ENCODE results near the gene DIAPH1. TPM values are rescaled to one million over a fixed set of nuclear protein-coding genes. Genes with fewer than 3 reads are reported as not detected.
A peak's percentile ranks its signal among the peaks of the same experiment; 100 is the strongest.

Gene DIAPH1
- total and polyA plus RNA-seq, 4 donors, result 51.5 to 74.7 (median 70.9) TPM

GRCh38 chr5:141596867-141597266, 21.9 kb downstream of the DIAPH1 start:
- 97% methylated on average over 1 of the region's 1 CpG for WGBS
- Histone ChIP-seq H3K9ac (ENCODE audit: low read depth in 1 of 2, low read length in 2 of 2) (no peak overlapping the region), H3K4me3 (ENCODE audit: low read depth in 1 of 3, low read length in 3 of 3) (no peak overlapping the region), H3K4me1 (ENCODE audit: control insufficient read depth in 4 of 4, insufficient read depth in 4 of 4, low read length in 3 of 4) (peaks cover 0 to 39% (median 20%) of the 10 kb centered on the region in 4 donors), H3K27ac (ENCODE audit: low read depth in 1 of 2, low read length in 2 of 2) (peak overlapping the region in 1 of 2 donors; percentile 28), H3K36me3 (ENCODE audit: control insufficient read depth in 4 of 4, insufficient read depth in 3 of 4, low read depth in 1 of 4, low read length in 3 of 4) (peaks cover 0 to 3% (median 0%) of the 10 kb centered on the region in 4 donors), H3K27me3 (ENCODE audit: control insufficient read depth in 4 of 4, insufficient read depth in 4 of 4, low read length in 3 of 4) (no peaks in the 10 kb centered on the region), H3K9me3 (ENCODE audit: control insufficient read depth in 4 of 4, low read length in 3 of 4) (no peaks in the 10 kb centered on the region)
- no peak for TF ChIP-seq FOXA2 (IDR thresholded peaks at IDR 0.05)
- no peak for TF ChIP-seq HNF4G (IDR thresholded peaks at IDR 0.05)
- no peak for TF ChIP-seq SP1 (IDR thresholded peaks at IDR 0.05)
- no peak for TF ChIP-seq FOXA1 (IDR thresholded peaks at IDR 0.05)
- no peak for TF ChIP-seq GABPA (IDR thresholded peaks at IDR 0.05 in 1 of 2, conservative IDR thresholded peaks at IDR 0.05 in 1 of 2)
- no peak for TF ChIP-seq NR2F2 (IDR thresholded peaks at IDR 0.05)
- no peak for DNase-seq (ENCODE audit: low spot score)

GRCh38 chr5:141590127-141590526, 28.7 kb downstream of the DIAPH1 start:
- H3K9ac ChIP-seq (ENCODE audit: low read depth in 1 of 2, low read length in 2 of 2), result no peak overlapping the region
- no peaks in the 10 kb centered on the region for H3K9me3 ChIP-seq (ENCODE audit: control insufficient read depth in 4 of 4, low read length in 3 of 4)
- peak overlapping the region; percentile 42 to 67 for H3K27ac ChIP-seq (ENCODE audit: low read depth in 1 of 2, low read length in 2 of 2)
- peak; percentile 99 for TF ChIP-seq HNF4A (conservative IDR thresholded peaks at IDR 0.05)
- no peak for TF ChIP-seq CTCF (IDR thresholded peaks at IDR 0.05; ENCODE audit: low read depth, low read length, missing input control)
- TF ChIP-seq TAF1 (conservative IDR thresholded peaks at IDR 0.05), result no peak
- peak; percentile 88 for TF ChIP-seq MAX (IDR thresholded peaks at IDR 0.05)
- TF ChIP-seq ATF3 (IDR thresholded peaks at IDR 0.05), result no peak
- TF ChIP-seq HNF4G (IDR thresholded peaks at IDR 0.05), result peak; percentile 92
- TF ChIP-seq GABPA (IDR thresholded peaks at IDR 0.05 in 1 of 2, conservative IDR thresholded peaks at IDR 0.05 in 1 of 2), result peak in 1 of 2 donors; percentile 42
- TF ChIP-seq RXRA (IDR thresholded peaks at IDR 0.05), result peak; percentile 92 to 93
- peak; percentile 51 to 55 for TF ChIP-seq RAD21 (IDR thresholded peaks at IDR 0.05)
- TF ChIP-seq FOXA1 (IDR thresholded peaks at IDR 0.05), result peak; percentile 77
- peak; percentile 61 for TF ChIP-seq REST (IDR thresholded peaks at IDR 0.05)
- TF ChIP-seq JUND (IDR thresholded peaks at IDR 0.05), result peak; percentile 54 to 88
- peak; percentile 88 for TF ChIP-seq YY1 (IDR thresholded peaks at IDR 0.05)
- peak; percentile 65 for TF ChIP-seq ZBTB33 (IDR thresholded peaks at IDR 0.05)
- TF ChIP-seq FOXA2 (IDR thresholded peaks at IDR 0.05), result peak; percentile 84
- peak; percentile 93 for TF ChIP-seq SP1 (IDR thresholded peaks at IDR 0.05)
- peak in 1 of 2 donors; percentile 45 for TF ChIP-seq EGR1 (IDR thresholded peaks at IDR 0.05; ENCODE audit: low read depth in 2 of 2)
- peak; percentile 85 for TF ChIP-seq NR2F2 (IDR thresholded peaks at IDR 0.05)
- peaks cover 0 to 14% (median 9%) of the 10 kb centered on the region in 4 donors for H3K36me3 ChIP-seq (ENCODE audit: control insufficient read depth in 4 of 4, insufficient read depth in 3 of 4, low read depth in 1 of 4, low read length in 3 of 4)
- WGBS, result 32% methylated on average over 2 of the region's 2 CpGs
- H3K4me3 ChIP-seq (ENCODE audit: low read depth in 1 of 3, low read length in 3 of 3), result no peak overlapping the region
- H3K4me1 ChIP-seq (ENCODE audit: control insufficient read depth in 4 of 4, insufficient read depth in 4 of 4, low read length in 3 of 4), result peaks cover 0 to 45% (median 31%) of the 10 kb centered on the region in 4 donors
- no peak for DNase-seq (ENCODE audit: low spot score)
- H3K27me3 ChIP-seq (ENCODE audit: control insufficient read depth in 4 of 4, insufficient read depth in 4 of 4, low read length in 3 of 4), result no peaks in the 10 kb centered on the region

All from liver (tissue), 9 donors.